Coronary artery (tissue), 2 donors: Measurements from ENCODE around the gene HOXC11.
A peak's percentile ranks its signal among the peaks of the same experiment; 100 is the strongest.

Experiments
- DNase-seq: peaks from one replicate; pipeline ENCODE4 v3.0.0-alpha.2; 2017; ENCODE audit warnings: low spot score
- H3K27ac ChIP-seq, 2 donors: fragments of 200-600 bp; sonication (generic); one replicate each; pipeline ENCODE4 v1.5.1; 2016 to 2019
- H3K4me3 ChIP-seq: fragments of 200-600 bp; sonication (generic); 2 replicates; pipeline ENCODE4 v1.5.1; 2016; ENCODE audit warnings: mild to moderate bottlenecking, moderate library complexity
- CTCF ChIP-seq: fragments of 200-600 bp; sonication (generic); IDR thresholded peaks from one replicate; pipeline ENCODE4 v1.5.1; 2019; ENCODE audit warnings: antibody characterized with exemption

Gene HOXC11

GRCh38 chr12:53931844-53932581 lies 40.9 kb upstream of the HOXC11 start:
- no peak for DNase-seq
- H3K4me3 ChIP-seq: no peak overlapping the region
- TF ChIP-seq CTCF: no peak
- H3K27ac ChIP-seq: no peak overlapping the region

- TF ChIP-seq CTCF: no peak
Measured at GRCh38 chr12:53932915-53933314, 40.0 kb upstream of the HOXC11 start.

GRCh38 chr12:53935383-53936341 lies 37.3 kb upstream of the HOXC11 start:
- no peak for DNase-seq
- no peak for TF ChIP-seq CTCF
- Histone ChIP-seq H3K27ac (no peak overlapping the region), H3K4me3 (peak overlapping the region; percentile 51)

More at GRCh38 chr12:53932915-53933314, 40.0 kb upstream of the HOXC11 start:
- DNase-seq: no peak
- Histone ChIP-seq H3K4me3 (no peak overlapping the region), H3K27ac (no peak overlapping the region)

GRCh38 chr12:53937099-53937498 lies 35.8 kb upstream of the HOXC11 start:
- H3K27ac ChIP-seq: no peak overlapping the region
- DNase-seq: no peak
- TF ChIP-seq CTCF: no peak
- no peak overlapping the region for H3K4me3 ChIP-seq

GRCh38 chr12:53937596-53938325 lies 35.2 kb upstream of the HOXC11 start:
- no peak overlapping the region for H3K27ac ChIP-seq
- no peak overlapping the region for H3K4me3 ChIP-seq
- no peak for DNase-seq
- TF ChIP-seq CTCF: no peak

GRCh38 chr12:53938326-53939140 lies 34.4 kb upstream of the HOXC11 start, which contains the start of gene HOXC13:
Gene HOXC13, plus strand, starts transcription at chr12:53938831. Its CDS starts 76 bp downstream, at chr12:53938907.
- Histone ChIP-seq H3K27ac (no peak within 1 kb of the TSS), H3K4me3 (peak within 1 kb of the TSS; percentile 28)
- TF ChIP-seq CTCF: no peak
- no peak for DNase-seq
